ENCODE data around the gene SLC23A3. TPM values are rescaled to one million over a fixed set of nuclear protein-coding genes. Genes with fewer than 3 reads are reported as not detected.

The SLC23A3 gene
- total and polyA plus RNA-seq, 2 donors: 0.47 to 2.6 TPM

DNA sequence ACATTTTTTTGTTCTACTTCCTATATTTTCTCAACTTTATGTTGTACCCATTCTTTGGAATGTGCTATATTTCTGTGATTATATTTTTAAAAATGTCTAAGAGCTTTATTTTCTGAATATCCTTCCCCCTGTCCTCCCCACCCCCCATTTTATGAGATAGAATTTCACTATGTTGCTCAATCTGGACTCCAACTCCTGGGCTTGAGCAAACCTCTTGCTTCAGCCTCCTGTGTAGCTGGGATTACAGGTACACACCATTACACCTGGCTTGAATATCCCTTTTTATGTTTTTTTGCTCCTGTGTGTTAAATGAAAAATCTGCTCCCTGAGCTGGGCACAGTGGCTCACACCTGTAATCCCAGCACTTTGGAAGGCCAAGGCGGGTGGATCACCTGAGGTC lies 27.6 kb upstream of the SLC23A3 start:
- no peaks in the 10 kb centered on the region for H3K36me3 ChIP-seq (ENCODE audit: control insufficient read depth in 2 of 2, insufficient read depth in 2 of 2, low read length in 1 of 2)
- H3K9me3 ChIP-seq (ENCODE audit: control insufficient read depth in 2 of 2, insufficient read depth in 1 of 2, low read length in 1 of 2): no peaks in the 10 kb centered on the region
- 97% methylated on average over 1 of the region's 1 CpG for WGBS
- H3K27me3 ChIP-seq (ENCODE audit: control insufficient read depth in 2 of 2, insufficient read depth in 1 of 2, low read length in 1 of 2): no peaks in the 10 kb centered on the region
- DNase-seq (ENCODE audit: low read depth in 6 of 9, low spot score in 9 of 9): no peak
- H3K27ac ChIP-seq (ENCODE audit: low read depth in 1 of 2, low read length in 1 of 2): no peak overlapping the region
- no peaks in the 10 kb centered on the region for H3K4me1 ChIP-seq (ENCODE audit: control insufficient read depth in 2 of 2, insufficient read depth in 2 of 2, low read length in 2 of 2)
- no peak overlapping the region for H3K4me3 ChIP-seq (ENCODE audit: low read length in 2 of 2)

DNA sequence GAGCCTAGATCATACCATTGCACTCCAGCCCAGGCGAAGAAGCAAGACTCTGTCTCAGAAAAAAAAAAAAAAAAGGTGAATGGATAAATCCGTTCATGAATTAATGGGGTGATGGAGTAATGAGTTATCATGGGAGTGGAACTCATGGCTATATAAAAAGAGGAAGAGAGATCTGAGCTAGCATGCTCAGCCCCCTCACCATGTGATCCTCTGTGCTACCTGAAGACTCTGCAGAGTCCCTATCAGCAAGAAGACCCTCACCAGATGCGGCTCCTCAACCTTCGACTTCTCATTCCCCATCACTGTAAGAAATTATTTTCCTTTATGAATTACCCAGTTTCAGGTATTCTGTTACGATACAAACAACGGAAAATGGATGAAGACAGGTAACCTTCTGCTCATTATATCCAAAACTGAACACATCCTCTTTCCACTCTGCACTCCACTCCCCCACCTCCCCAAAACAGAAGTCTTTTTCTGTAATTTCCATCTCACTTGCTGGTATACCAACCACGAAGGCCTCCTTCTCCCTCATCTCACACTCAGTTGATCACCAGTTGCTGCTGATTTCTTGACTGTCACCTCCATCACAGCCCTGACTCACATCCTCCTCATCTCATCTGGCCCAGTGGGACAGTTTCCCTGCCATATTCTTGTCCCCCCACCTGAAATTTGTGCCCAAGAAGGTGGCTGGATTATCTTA lies 17.1 kb upstream of the SLC23A3 start:
- no peak overlapping the region for H3K27ac ChIP-seq (ENCODE audit: low read depth in 1 of 2, low read length in 1 of 2)
- H3K27me3 ChIP-seq (ENCODE audit: control insufficient read depth in 2 of 2, insufficient read depth in 1 of 2, low read length in 1 of 2): no peaks in the 10 kb centered on the region
- H3K36me3 ChIP-seq (ENCODE audit: control insufficient read depth in 2 of 2, insufficient read depth in 2 of 2, low read length in 1 of 2): peaks cover 26 to 32% of the 10 kb centered on the region in 2 donors
- no peak overlapping the region for H3K4me3 ChIP-seq (ENCODE audit: low read length in 2 of 2)
- no peaks in the 10 kb centered on the region for H3K4me1 ChIP-seq (ENCODE audit: control insufficient read depth in 2 of 2, insufficient read depth in 2 of 2, low read length in 2 of 2)
- no peaks in the 10 kb centered on the region for H3K9me3 ChIP-seq (ENCODE audit: control insufficient read depth in 2 of 2, insufficient read depth in 1 of 2, low read length in 1 of 2)
- DNase-seq (ENCODE audit: low read depth in 6 of 9, low spot score in 9 of 9): no peak
- WGBS: 97% methylated on average over 7 of the region's 7 CpGs

DNA sequence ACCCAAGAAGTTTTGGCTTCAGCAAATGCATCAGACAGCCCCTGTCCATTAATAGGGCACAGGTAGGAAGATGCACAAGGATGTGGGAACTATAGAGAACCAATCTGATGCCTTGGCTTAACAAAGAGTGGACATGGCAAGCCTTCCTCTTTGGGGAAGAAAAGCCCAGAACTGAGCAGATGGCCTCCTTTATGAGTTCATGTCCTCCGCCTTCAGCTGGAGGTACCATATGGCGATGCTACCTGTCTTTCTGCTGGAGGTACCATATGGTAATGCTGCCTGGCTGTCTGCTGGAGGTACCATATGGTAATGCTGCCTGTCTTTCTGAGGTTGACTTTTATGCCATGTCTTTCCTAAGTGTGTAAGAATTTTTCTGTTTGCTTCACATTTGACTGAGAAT lies 14.3 kb upstream of the SLC23A3 start:
- DNase-seq (ENCODE audit: low read depth in 6 of 9, low spot score in 9 of 9): no peak
- WGBS: 100% methylated on average over 2 of the region's 2 CpGs

DNA sequence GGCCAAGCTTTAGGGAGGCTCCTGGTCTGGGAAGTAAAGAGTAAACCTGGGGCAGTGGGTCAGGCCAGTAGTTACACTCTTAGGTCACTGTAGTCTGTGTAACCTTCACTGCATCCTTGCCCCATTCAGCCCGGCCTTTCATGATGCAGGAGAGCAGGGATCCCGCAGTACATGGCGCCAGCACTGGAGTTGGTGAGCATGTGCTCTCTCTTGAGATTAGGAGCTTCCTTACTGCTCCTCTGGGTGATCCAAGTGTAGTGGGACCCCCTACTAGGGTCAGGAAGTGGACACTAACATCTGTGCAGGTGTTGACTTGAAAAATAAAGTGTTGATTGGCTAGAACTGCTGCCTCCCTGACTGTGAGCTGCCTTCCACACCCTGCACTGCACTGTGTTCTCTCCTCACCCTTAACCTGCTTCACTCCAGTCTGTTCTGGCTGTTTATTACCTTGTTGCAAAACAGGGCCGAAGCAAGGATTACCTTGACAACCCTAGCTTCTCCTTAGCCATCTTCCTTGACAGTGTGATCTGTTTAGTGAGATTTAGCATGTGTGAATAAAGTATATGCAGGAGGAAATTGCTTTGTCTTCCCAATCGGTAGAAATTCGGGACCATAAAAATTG lies 13.4 kb upstream of the SLC23A3 start:
- Histone ChIP-seq H3K9me3 (ENCODE audit: control insufficient read depth in 2 of 2, insufficient read depth in 1 of 2, low read length in 1 of 2) (no peaks in the 10 kb centered on the region), H3K36me3 (ENCODE audit: control insufficient read depth in 2 of 2, insufficient read depth in 2 of 2, low read length in 1 of 2) (peaks cover 51 to 57% of the 10 kb centered on the region in 2 donors), H3K4me1 (ENCODE audit: control insufficient read depth in 2 of 2, insufficient read depth in 2 of 2, low read length in 2 of 2) (peaks cover 8 to 9% of the 10 kb centered on the region in 2 donors), H3K27ac (ENCODE audit: low read depth in 1 of 2, low read length in 1 of 2) (no peak overlapping the region), H3K27me3 (ENCODE audit: control insufficient read depth in 2 of 2, insufficient read depth in 1 of 2, low read length in 1 of 2) (no peaks in the 10 kb centered on the region), H3K4me3 (ENCODE audit: low read length in 2 of 2) (no peak overlapping the region)
- 99% methylated on average over 6 of the region's 6 CpGs for WGBS
- DNase-seq (ENCODE audit: low read depth in 6 of 9, low spot score in 9 of 9): no peak

More for the DNA sequence above, 14.3 kb upstream of the SLC23A3 start:
- H3K27me3 ChIP-seq (ENCODE audit: control insufficient read depth in 2 of 2, insufficient read depth in 1 of 2, low read length in 1 of 2): no peaks in the 10 kb centered on the region
- peaks cover 51 to 57% of the 10 kb centered on the region in 2 donors for H3K36me3 ChIP-seq (ENCODE audit: control insufficient read depth in 2 of 2, insufficient read depth in 2 of 2, low read length in 1 of 2)
- H3K4me3 ChIP-seq (ENCODE audit: low read length in 2 of 2): no peak overlapping the region
- peaks cover 2 to 4% of the 10 kb centered on the region in 2 donors for H3K4me1 ChIP-seq (ENCODE audit: control insufficient read depth in 2 of 2, insufficient read depth in 2 of 2, low read length in 2 of 2)
- no peak overlapping the region for H3K27ac ChIP-seq (ENCODE audit: low read depth in 1 of 2, low read length in 1 of 2)
- no peaks in the 10 kb centered on the region for H3K9me3 ChIP-seq (ENCODE audit: control insufficient read depth in 2 of 2, insufficient read depth in 1 of 2, low read length in 1 of 2)

DNA sequence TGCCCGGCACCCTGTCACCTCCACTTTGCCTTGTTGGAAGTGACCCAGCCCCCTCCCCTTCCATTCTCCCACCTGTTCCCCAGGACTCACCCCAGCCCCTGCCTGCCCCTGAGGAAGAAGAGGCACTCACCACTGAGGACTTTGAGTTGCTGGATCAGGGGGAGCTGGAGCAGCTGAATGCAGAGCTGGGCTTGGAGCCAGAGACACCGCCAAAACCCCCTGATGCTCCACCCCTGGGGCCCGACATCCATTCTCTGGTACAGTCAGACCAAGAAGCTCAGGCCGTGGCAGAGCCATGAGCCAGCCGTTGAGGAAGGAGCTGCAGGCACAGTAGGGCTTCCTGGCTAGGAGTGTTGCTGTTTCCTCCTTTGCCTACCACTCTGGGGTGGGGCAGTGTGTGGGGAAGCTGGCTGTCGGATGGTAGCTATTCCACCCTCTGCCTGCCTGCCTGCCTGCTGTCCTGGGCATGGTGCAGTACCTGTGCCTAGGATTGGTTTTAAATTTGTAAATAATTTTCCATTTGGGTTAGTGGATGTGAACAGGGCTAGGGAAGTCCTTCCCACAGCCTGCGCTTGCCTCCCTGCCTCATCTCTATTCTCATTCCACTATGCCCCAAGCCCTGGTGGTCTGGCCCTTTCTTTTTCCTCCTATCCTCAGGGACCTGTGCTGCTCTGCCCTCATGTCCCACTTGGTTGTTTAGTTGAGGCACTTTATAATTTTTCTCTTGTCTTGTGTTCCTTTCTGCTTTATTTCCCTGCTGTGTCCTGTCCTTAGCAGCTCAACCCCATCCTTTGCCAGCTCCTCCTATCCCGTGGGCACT lies 12.7 kb upstream of the SLC23A3 start:
- Histone ChIP-seq H3K27me3 (ENCODE audit: control insufficient read depth in 2 of 2, insufficient read depth in 1 of 2, low read length in 1 of 2) (no peaks in the 10 kb centered on the region), H3K4me3 (ENCODE audit: low read length in 2 of 2) (no peak overlapping the region), H3K9me3 (ENCODE audit: control insufficient read depth in 2 of 2, insufficient read depth in 1 of 2, low read length in 1 of 2) (no peaks in the 10 kb centered on the region), H3K27ac (ENCODE audit: low read depth in 1 of 2, low read length in 1 of 2) (no peak overlapping the region), H3K4me1 (ENCODE audit: control insufficient read depth in 2 of 2, insufficient read depth in 2 of 2, low read length in 2 of 2) (peaks cover 9% of the 10 kb centered on the region in 2 donors), H3K36me3 (ENCODE audit: control insufficient read depth in 2 of 2, insufficient read depth in 2 of 2, low read length in 1 of 2) (peaks cover 51 to 57% of the 10 kb centered on the region in 2 donors)
- no peak for DNase-seq (ENCODE audit: low read depth in 6 of 9, low spot score in 9 of 9)
- WGBS: 92% methylated on average over 8 of the region's 8 CpGs

DNA sequence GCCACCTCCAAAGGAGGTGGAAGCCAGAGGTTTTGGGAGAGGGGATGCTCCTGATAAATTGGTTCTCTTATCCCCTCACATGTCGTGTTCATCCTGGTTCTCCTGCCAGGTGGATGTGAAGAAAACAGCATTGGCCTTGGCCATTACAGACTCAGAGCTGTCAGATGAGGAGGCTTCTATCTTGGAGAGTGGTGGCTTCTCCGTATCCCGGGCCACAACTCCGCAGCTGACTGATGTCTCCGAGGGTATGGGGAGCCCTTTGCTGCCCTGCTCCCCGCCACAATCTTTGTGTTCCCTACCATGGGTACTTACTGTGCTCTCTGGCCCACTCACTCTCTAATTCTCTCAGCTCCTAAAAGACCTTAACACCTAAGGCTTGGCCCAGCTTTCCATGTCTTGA lies 11.7 kb upstream of the SLC23A3 start:
- no peak for DNase-seq (ENCODE audit: low read depth in 6 of 9, low spot score in 9 of 9)
- Histone ChIP-seq H3K4me1 (ENCODE audit: control insufficient read depth in 2 of 2, insufficient read depth in 2 of 2, low read length in 2 of 2) (peaks cover 9 to 11% of the 10 kb centered on the region in 2 donors), H3K9me3 (ENCODE audit: control insufficient read depth in 2 of 2, insufficient read depth in 1 of 2, low read length in 1 of 2) (no peaks in the 10 kb centered on the region), H3K36me3 (ENCODE audit: control insufficient read depth in 2 of 2, insufficient read depth in 2 of 2, low read length in 1 of 2) (peaks cover 51 to 57% of the 10 kb centered on the region in 2 donors), H3K27me3 (ENCODE audit: control insufficient read depth in 2 of 2, insufficient read depth in 1 of 2, low read length in 1 of 2) (no peaks in the 10 kb centered on the region), H3K27ac (ENCODE audit: low read depth in 1 of 2, low read length in 1 of 2) (no peak overlapping the region), H3K4me3 (ENCODE audit: low read length in 2 of 2) (no peak overlapping the region)
- WGBS: 97% methylated on average over 6 of the region's 6 CpGs

DNA sequence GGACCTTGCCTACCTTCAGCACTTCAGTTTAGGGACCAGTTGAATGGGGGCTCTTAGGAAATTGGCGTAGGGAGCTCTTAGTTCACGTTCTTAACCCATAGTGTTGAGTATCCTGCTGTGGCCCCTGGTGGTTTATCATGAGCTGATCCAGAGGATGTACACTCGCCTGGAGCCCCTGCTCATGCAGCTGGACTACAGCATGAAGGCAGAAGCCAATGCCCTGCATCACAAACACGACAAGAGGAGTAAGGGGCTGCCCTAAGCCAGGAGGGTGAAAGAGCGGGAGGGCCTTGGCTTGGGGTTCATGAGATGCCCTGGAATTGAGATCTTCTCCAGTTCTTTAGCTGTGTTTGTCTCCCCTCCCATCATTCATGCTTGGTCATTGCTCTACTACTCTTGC lies 11.1 kb upstream of the SLC23A3 start:
- WGBS: 96% methylated on average over 5 of the region's 5 CpGs
- H3K27ac ChIP-seq (ENCODE audit: low read depth in 1 of 2, low read length in 1 of 2): no peak overlapping the region
- H3K27me3 ChIP-seq (ENCODE audit: control insufficient read depth in 2 of 2, insufficient read depth in 1 of 2, low read length in 1 of 2): no peaks in the 10 kb centered on the region
- peaks cover 9 to 15% of the 10 kb centered on the region in 2 donors for H3K4me1 ChIP-seq (ENCODE audit: control insufficient read depth in 2 of 2, insufficient read depth in 2 of 2, low read length in 2 of 2)
- H3K9me3 ChIP-seq (ENCODE audit: control insufficient read depth in 2 of 2, insufficient read depth in 1 of 2, low read length in 1 of 2): no peaks in the 10 kb centered on the region
- no peak overlapping the region for H3K4me3 ChIP-seq (ENCODE audit: low read length in 2 of 2)
- peaks cover 51 to 55% of the 10 kb centered on the region in 2 donors for H3K36me3 ChIP-seq (ENCODE audit: control insufficient read depth in 2 of 2, insufficient read depth in 2 of 2, low read length in 1 of 2)
- no peak for DNase-seq (ENCODE audit: low read depth in 6 of 9, low spot score in 9 of 9)

DNA sequence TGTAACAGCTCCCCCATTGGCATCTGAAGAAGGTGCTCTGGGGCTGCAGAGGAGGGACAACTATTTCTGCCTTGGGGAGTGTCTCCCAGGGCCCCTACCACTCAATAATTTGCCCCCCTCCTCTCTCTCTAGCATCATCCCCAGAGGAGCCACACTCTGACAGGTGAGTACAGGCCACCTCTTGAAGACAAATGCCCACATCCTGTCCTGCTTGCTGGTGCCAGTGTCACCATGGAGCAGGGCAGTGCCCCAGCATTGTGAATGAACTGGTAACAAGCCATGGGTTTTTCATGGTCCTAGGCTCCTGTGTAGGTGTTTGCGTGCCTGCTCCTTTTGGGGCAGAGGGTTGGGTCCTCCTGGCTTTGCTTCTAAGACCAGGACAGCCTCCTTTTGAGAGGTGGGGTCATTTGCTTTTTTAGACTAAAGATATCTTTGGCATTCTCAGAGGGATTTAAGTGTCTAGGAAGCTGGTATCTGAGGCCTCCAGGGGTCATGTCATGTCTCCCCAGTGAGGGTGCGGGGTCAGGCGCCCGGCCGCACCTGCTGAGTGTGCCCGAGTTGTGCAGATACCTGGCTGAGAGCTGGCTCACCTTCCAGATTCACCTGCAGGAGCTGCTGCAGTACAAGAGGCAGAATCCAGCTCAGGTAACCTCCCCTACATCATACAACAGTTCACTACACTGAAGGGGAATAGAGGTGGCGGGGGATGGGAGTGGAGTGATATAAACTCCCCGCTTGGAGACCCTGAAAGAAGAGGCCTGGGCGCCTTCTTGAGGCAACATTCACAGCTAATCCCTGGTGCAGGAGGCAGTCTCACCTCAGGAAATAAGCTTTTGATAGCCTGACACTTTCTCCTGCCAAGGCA lies 10.0 kb upstream of the SLC23A3 start:
- Histone ChIP-seq H3K4me3 (ENCODE audit: low read length in 2 of 2) (no peak overlapping the region), H3K36me3 (ENCODE audit: control insufficient read depth in 2 of 2, insufficient read depth in 2 of 2, low read length in 1 of 2) (peaks cover 50 to 52% of the 10 kb centered on the region in 2 donors), H3K4me1 (ENCODE audit: control insufficient read depth in 2 of 2, insufficient read depth in 2 of 2, low read length in 2 of 2) (peaks cover 16 to 24% of the 10 kb centered on the region in 2 donors), H3K27me3 (ENCODE audit: control insufficient read depth in 2 of 2, insufficient read depth in 1 of 2, low read length in 1 of 2) (no peaks in the 10 kb centered on the region), H3K27ac (ENCODE audit: low read depth in 1 of 2, low read length in 1 of 2) (no peak overlapping the region), H3K9me3 (ENCODE audit: control insufficient read depth in 2 of 2, insufficient read depth in 1 of 2, low read length in 1 of 2) (no peaks in the 10 kb centered on the region)
- WGBS: 99% methylated on average over 9 of the region's 9 CpGs
- DNase-seq (ENCODE audit: low read depth in 6 of 9, low spot score in 9 of 9): no peak

Data from thymus (tissue), 11 donors.